Lower leg skin (tissue), 4 donors: ENCODE results near the gene PACS1. TPM values are rescaled to one million over a fixed set of nuclear protein-coding genes. Genes with fewer than 3 reads are reported as not detected.

Source experiments
- DNase-seq, 2 donors: peaks; one replicate each; pipeline ENCODE4 v3.0.0-alpha.2; 2019; ENCODE audit warnings: low spot score in 2 of 2
- H3K4me3 ChIP-seq: fragments of 200-600 bp; sonication (generic); 2 replicates; pipeline ENCODE4 v1.5.1; 2017; ENCODE audit warnings: mild to moderate bottlenecking, low read depth; ENCODE audit not compliant: poor library complexity, severe bottlenecking
- CTCF ChIP-seq, 3 donors: fragments of 450-650 bp; IDR thresholded peaks; one replicate each; pipeline ENCODE4 v1.5.1; 2016; ENCODE audit warnings: antibody characterized with exemption in 3 of 3, mild to moderate bottlenecking in 3 of 3, moderate library complexity in 2 of 3
- POLR2A ChIP-seq, 2 donors: fragments of 450-650 bp; IDR thresholded peaks; one replicate each; pipeline ENCODE4 v1.6.1; 2016 to 2017; ENCODE audit warnings: antibody characterized with exemption in 2 of 2, mild to moderate bottlenecking in 1 of 2, moderate library complexity in 1 of 2
- WGBS, 2 donors: methylation state at CpG; one replicate each; pipeline ENCODE4 v1.1.5; 2018; 5-methylcytosine and 5-hydroxymethylcytosine counted together
- intact Hi-C: fragments of 100-400 bp; cut with DNase I; formaldehyde crosslinking; loops from one replicate; pipeline ENCODE4 v1.15.0; 2023; ENCODE audit warnings: low total_unique reads
- total RNA-seq, 4 donors: library from RNA; depleted of rRNA; stranded (reverse); fragments of >200 nt; gene quantifications; one replicate each; pipeline ENCODE4 v1.1.0, GENCODE V29; 2016

The PACS1 gene
- total RNA-seq, 4 donors from 2014 or later, result 26.7 to 41.1 (median 32.4) TPM

- H3K4me3 ChIP-seq, result no peak overlapping the region
- 95 to 97% methylated on average over 71 to 74 of the region's 81 CpGs for WGBS, 2 donors
- intact Hi-C loops, result no loop called here
- TF ChIP-seq CTCF (IDR thresholded peaks at IDR 0.05) (no peak), POLR2A (IDR thresholded peaks at IDR 0.05) (no peak)
- no peak for DNase-seq
These were observed 27.7 kb upstream of the PACS1 start for GRCh38 chr11:66042227-66042995.

GRCh38 chr11:66042996-66043906 lies 26.8 kb upstream of the PACS1 start:
- intact Hi-C loops, result no loop called here
- H3K4me3 ChIP-seq, result no peak overlapping the region
- no peak for DNase-seq
- TF ChIP-seq CTCF (IDR thresholded peaks at IDR 0.05) (no peak), POLR2A (IDR thresholded peaks at IDR 0.05) (no peak)
- WGBS, 2 donors, result 96% methylated on average over 85 to 88 of the region's 88 CpGs

- intact Hi-C loops, result no loop called here
- 59 to 63% methylated on average over 6 of the region's 6 CpGs for WGBS, 2 donors
- DNase-seq, result no peak
- TF ChIP-seq POLR2A (IDR thresholded peaks at IDR 0.05), result no peak
- no peak for TF ChIP-seq CTCF (IDR thresholded peaks at IDR 0.05)
- H3K4me3 ChIP-seq, result no peak overlapping the region
These were observed 25.3 kb upstream of the PACS1 start for GRCh38 chr11:66044757-66045156.

- intact Hi-C loops, result no loop called here
- WGBS, 2 donors, result 13 to 16% methylated on average over 8 to 11 of the region's 11 CpGs
- TF ChIP-seq CTCF (IDR thresholded peaks at IDR 0.05) (peak in 1 of 3 donors; percentile 47), POLR2A (IDR thresholded peaks at IDR 0.05) (no peak)
- peak; percentile 42 to 92 for DNase-seq
- no peak overlapping the region for H3K4me3 ChIP-seq
These were observed 24.9 kb upstream of the PACS1 start for GRCh38 chr11:66045177-66045639.

GRCh38 chr11:66046901-66047300 lies 23.2 kb upstream of the PACS1 start:
- no peak for TF ChIP-seq CTCF (IDR thresholded peaks at IDR 0.05)
- TF ChIP-seq POLR2A (IDR thresholded peaks at IDR 0.05), result no peak
- DNase-seq, result no peak
- H3K4me3 ChIP-seq, result no peak overlapping the region
- 93 to 100% methylated on average over 3 of the region's 3 CpGs for WGBS, 2 donors
- intact Hi-C loops, result no loop called here
